ENCODE measurements around the gene VAPA. TPM values are rescaled to one million over a fixed set of nuclear protein-coding genes. Genes with fewer than 3 reads are reported as not detected.
"Not testable (repeated sequence)": the region's sequence is repeated elsewhere in the genome, so short reads cannot be mapped to it uniquely, and the experiment has no call there.

Gene VAPA
- total RNA-seq, 1 experiment from 2014 or later = 137 TPM

DNA sequence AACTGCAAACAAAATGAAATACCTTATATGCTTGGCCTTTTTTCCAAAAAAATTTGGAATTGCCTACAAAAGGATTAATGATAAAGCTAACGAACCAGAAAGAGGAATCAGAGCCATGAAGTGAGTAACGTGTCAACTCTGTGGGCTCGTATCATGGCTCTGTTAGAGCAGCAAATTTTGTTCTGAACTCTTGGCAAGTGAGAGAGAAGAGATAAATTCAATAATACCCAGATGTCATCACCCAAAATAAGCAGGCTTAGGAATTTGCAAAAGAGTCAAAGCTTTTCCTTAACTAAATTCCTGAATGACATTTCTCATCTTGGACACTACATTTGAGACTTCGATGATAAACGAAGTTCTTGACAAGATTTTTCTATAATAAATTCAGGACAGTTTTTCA is 23.6 kb upstream of the VAPA start:
- peaks cover 8% of the 10 kb centered on the region for H3K9me3 Mint-ChIP-seq
- no peak for DNase-seq (ENCODE audit: low spot score)

DNA sequence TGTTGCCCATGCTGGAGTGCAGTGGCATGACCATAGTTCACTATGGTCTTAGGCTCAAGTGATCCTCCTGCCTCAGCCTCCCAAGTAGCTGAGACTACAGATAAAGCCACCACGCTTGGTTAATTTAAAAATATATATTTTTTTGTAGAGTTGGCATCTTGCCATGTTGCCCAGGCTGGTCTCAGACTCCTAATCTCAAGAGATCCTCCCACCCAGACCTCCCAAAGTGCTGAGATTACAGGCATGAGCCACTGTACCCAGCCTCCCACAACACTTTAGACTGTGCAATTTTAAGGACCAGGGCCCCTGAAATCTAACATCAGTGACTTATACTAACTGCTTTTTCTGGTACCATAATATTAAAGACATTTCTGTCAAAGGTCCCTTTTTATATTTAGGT is 22.9 kb upstream of the VAPA start:
- TF ChIP-seq ZNF263 (CRISPR knock-in tag; IDR thresholded peaks at IDR 0.05; ENCODE audit: low read depth) (no peak), SOX15 (CRISPR knock-in tag; IDR thresholded peaks at IDR 0.05) (no peak), ERG (CRISPR knock-in tag; IDR thresholded peaks at IDR 0.05) (no peak), E2F4 (CRISPR knock-in tag; IDR thresholded peaks at IDR 0.05; ENCODE audit: borderline replicate concordance, low read depth) (no peak), CBFB (CRISPR knock-in tag; IDR thresholded peaks at IDR 0.05; ENCODE audit: low read depth) (no peak), ESRRA (CRISPR knock-in tag; IDR thresholded peaks at IDR 0.05; ENCODE audit: borderline replicate concordance) (no peak), NR2C2 (CRISPR knock-in tag; IDR thresholded peaks at IDR 0.05) (no peak)
- no peak overlapping the region for H3K4me3 Mint-ChIP-seq
- H3K36me3 Mint-ChIP-seq = no peaks in the 10 kb centered on the region
- H3K27ac Mint-ChIP-seq = no peak overlapping the region
- H3K9me3 Mint-ChIP-seq = peaks cover 8% of the 10 kb centered on the region
- CTCF ChIA-PET = no interaction called here
- DNase-seq (ENCODE audit: low spot score) (no peak), ATAC-seq (no peak)
- POLR2A ChIA-PET = no interaction called here
- H3K27me3 Mint-ChIP-seq (ENCODE audit: low read depth) = no peaks in the 10 kb centered on the region
- no peaks in the 10 kb centered on the region for H3K4me1 Mint-ChIP-seq

More for the DNA sequence above, 23.6 kb upstream of the VAPA start:
- Mint-ChIP-seq H3K4me3 (no peak overlapping the region), H3K36me3 (no peaks in the 10 kb centered on the region), H3K4me1 (no peaks in the 10 kb centered on the region), H3K27me3 (ENCODE audit: low read depth) (no peaks in the 10 kb centered on the region), H3K27ac (no peak overlapping the region)
- ChIA-PET CTCF (no interaction called here), POLR2A (no interaction called here)
- ATAC-seq = no peak
- TF ChIP-seq KAT7 (CRISPR knock-in tag; IDR thresholded peaks at IDR 0.05; ENCODE audit: borderline replicate concordance) (no peak), ATF3 (CRISPR knock-in tag; conservative IDR thresholded peaks at IDR 0.05) (no peak)
- TF ChIP-seq, protein P1, sequence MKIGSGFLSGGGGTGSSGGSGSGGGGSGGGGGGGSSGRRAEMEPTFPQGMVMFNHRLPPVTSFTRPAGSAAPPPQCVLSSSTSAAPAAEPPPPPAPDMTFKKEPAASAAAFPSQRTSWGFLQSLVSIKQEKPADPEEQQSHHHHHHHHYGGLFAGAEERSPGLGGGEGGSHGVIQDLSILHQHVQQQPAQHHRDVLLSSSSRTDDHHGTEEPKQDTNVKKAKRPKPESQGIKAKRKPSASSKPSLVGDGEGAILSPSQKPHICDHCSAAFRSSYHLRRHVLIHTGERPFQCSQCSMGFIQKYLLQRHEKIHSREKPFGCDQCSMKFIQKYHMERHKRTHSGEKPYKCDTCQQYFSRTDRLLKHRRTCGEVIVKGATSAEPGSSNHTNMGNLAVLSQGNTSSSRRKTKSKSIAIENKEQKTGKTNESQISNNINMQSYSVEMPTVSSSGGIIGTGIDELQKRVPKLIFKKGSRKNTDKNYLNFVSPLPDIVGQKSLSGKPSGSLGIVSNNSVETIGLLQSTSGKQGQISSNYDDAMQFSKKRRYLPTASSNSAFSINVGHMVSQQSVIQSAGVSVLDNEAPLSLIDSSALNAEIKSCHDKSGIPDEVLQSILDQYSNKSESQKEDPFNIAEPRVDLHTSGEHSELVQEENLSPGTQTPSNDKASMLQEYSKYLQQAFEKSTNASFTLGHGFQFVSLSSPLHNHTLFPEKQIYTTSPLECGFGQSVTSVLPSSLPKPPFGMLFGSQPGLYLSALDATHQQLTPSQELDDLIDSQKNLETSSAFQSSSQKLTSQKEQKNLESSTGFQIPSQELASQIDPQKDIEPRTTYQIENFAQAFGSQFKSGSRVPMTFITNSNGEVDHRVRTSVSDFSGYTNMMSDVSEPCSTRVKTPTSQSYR (CRISPR knock-in tag; IDR thresholded peaks at IDR 0.05) = no peak

- H3K4me1 Mint-ChIP-seq; H3K4me3 Mint-ChIP-seq; CTCF ChIA-PET; H3K27me3 Mint-ChIP-seq (ENCODE audit: low read depth); H3K9me3 Mint-ChIP-seq; H3K36me3 Mint-ChIP-seq; ATAC-seq; DNase-seq (ENCODE audit: low spot score); H3K27ac Mint-ChIP-seq; POLR2A ChIA-PET: not testable (repeated sequence)
Measured at GRCh38 chr18:9891515-9891914, 22.3 kb upstream of the VAPA start.

DNA sequence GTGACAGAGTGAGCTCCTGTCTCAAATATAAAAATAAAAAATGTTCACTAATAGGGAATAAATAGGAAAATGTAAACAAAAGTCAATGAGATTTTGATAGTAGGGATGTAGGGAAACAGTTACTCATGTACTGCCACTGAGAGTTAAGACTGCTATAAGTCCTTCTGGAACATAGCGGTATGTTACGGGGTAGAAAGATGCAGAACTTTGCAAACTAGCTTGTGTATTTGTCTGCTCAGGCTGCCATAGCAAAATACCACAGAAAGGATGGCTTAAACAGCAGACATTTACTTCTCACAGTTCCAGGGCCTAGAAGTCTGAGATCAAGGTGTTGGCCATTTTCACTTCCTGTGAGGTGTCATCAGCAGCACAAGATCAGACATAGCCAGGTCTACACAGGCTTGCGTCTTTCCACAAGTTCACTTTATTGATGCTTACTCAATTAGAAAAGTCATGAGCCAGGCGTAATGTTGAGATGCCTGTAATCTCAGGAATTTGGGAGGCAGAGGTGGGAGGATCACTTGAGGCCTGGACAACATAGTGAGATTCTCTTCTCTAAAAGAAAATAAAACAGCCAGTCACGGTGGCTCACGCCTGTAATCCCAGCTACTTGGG is 19.3 kb upstream of the VAPA start:
- ATAC-seq (no peak), DNase-seq (ENCODE audit: low spot score) (no peak)
- Mint-ChIP-seq H3K4me3 (no peak overlapping the region), H3K36me3 (no peaks in the 10 kb centered on the region), H3K27ac (no peak overlapping the region), H3K27me3 (ENCODE audit: low read depth) (no peaks in the 10 kb centered on the region), H3K9me3 (no peaks in the 10 kb centered on the region), H3K4me1 (peaks cover 8% of the 10 kb centered on the region)
- POLR2A ChIA-PET = no interaction called here
- CTCF ChIA-PET = no interaction called here
- TF ChIP-seq ZNF416 (CRISPR knock-in tag; IDR thresholded peaks at IDR 0.05) (no peak), MAX (CRISPR knock-in tag; IDR thresholded peaks at IDR 0.05) (no peak), NFE2L1 (CRISPR knock-in tag; IDR thresholded peaks at IDR 0.05) (no peak), E2F4 (CRISPR knock-in tag; IDR thresholded peaks at IDR 0.05; ENCODE audit: borderline replicate concordance, low read depth) (no peak), CREB1 (CRISPR knock-in tag; IDR thresholded peaks at IDR 0.05) (no peak)
- TF ChIP-seq, protein P2, sequence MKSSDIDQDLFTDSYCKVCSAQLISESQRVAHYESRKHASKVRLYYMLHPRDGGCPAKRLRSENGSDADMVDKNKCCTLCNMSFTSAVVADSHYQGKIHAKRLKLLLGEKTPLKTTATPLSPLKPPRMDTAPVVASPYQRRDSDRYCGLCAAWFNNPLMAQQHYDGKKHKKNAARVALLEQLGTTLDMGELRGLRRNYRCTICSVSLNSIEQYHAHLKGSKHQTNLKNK (CRISPR knock-in tag; IDR thresholded peaks at IDR 0.05) = no peak
- TF ChIP-seq, protein P3, sequence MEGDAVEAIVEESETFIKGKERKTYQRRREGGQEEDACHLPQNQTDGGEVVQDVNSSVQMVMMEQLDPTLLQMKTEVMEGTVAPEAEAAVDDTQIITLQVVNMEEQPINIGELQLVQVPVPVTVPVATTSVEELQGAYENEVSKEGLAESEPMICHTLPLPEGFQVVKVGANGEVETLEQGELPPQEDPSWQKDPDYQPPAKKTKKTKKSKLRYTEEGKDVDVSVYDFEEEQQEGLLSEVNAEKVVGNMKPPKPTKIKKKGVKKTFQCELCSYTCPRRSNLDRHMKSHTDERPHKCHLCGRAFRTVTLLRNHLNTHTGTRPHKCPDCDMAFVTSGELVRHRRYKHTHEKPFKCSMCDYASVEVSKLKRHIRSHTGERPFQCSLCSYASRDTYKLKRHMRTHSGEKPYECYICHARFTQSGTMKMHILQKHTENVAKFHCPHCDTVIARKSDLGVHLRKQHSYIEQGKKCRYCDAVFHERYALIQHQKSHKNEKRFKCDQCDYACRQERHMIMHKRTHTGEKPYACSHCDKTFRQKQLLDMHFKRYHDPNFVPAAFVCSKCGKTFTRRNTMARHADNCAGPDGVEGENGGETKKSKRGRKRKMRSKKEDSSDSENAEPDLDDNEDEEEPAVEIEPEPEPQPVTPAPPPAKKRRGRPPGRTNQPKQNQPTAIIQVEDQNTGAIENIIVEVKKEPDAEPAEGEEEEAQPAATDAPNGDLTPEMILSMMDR (IDR thresholded peaks at IDR 0.05) = no peak
- TF ChIP-seq, protein P4, sequence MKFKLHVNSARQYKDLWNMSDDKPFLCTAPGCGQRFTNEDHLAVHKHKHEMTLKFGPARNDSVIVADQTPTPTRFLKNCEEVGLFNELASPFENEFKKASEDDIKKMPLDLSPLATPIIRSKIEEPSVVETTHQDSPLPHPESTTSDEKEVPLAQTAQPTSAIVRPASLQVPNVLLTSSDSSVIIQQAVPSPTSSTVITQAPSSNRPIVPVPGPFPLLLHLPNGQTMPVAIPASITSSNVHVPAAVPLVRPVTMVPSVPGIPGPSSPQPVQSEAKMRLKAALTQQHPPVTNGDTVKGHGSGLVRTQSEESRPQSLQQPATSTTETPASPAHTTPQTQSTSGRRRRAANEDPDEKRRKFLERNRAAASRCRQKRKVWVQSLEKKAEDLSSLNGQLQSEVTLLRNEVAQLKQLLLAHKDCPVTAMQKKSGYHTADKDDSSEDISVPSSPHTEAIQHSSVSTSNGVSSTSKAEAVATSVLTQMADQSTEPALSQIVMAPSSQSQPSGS (CRISPR knock-in tag; IDR thresholded peaks at IDR 0.05; ENCODE audit: borderline replicate concordance, low read depth) = no peak
